ENCODE data around the gene DNAI1.

The DNAI1 gene

GRCh38 chr9:34557426-34558321 lies 99.1 kb downstream of the DNAI1 start:
- DNase-seq (ENCODE audit: low spot score) (no peak), FAIRE-seq (peak; percentile 68)

- no peak for DNase-seq (ENCODE audit: low spot score)
- peak; percentile 30 for FAIRE-seq
These were observed 99.8 kb downstream of the DNAI1 start for GRCh38 chr9:34558364-34558763.

GRCh38 chr9:34558919-34559623 lies 100.5 kb downstream of the DNAI1 start:
- FAIRE-seq: peak; percentile 30
- no peak for DNase-seq (ENCODE audit: low spot score)

DNA sequence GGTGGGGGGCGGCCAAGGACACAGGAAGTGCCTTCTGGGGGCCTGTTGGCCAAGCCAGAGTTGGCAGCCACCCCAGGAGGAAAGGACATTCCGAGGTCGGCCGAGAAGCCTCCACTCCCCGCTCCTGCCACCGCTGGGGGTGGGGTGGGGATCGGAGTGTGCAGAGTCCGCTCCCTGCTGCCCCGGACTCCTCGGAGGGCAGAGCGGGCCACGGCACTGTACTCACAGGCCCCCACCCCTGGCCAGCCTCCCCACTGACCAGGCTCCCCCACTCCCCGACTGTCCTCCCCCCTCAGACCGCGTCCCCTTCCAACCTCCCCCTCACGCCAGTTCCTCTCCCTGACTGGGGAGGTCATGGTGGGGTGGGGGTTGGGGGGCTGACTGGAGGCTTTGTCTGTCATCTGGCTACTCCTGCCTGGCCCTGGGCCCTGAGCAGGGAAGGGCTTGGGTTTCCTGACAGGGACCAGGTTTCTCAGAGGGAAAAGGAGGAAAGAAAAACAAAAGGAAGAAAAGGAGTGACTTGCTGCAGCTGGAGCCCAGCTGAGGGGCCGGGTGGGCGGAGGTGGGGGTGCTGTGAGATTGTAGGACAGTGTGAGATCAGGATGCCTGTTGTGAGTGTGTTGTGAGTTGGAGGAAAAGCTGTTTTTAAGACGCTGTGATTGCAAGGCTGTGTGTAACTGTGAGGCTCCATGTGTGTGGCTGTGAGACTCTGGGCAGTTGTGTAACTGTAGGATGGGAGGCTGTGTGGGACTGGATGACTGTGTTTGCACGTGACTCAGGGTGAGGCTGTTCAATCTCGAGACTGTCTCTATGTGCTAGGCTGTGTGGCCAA lies 101.2 kb downstream of the DNAI1 start:
- peak; percentile 65 for DNase-seq (ENCODE audit: low spot score)
- FAIRE-seq: peak; percentile 96

GRCh38 chr9:34560599-34561214 lies 102.1 kb downstream of the DNAI1 start:
- FAIRE-seq (no peak), DNase-seq (ENCODE audit: low spot score) (no peak)

- no peak for DNase-seq (ENCODE audit: low spot score)
- no peak for FAIRE-seq
These were observed 103.6 kb downstream of the DNAI1 start for GRCh38 chr9:34562135-34562745.

DNA sequence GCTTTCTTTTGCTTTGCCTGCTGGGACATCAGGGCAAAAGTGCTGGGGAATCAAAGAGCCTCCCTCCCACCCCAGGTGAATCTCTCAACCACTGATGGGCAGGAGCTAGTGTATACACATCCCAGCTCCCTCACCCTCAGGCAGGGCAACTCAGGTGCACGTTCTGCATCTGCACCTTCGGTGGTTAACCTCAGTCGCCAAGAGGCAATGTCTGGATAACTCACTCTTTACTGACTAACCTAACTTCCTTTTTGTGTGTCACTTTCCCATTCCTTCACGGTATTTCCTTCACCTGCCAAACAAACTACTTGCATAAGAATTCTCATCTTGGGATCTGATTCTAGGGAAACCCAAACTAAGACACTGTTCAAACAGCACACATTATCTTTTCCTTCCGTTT lies 104.7 kb downstream of the DNAI1 start:
- DNase-seq (ENCODE audit: low spot score) (no peak), FAIRE-seq (no peak)

DNA sequence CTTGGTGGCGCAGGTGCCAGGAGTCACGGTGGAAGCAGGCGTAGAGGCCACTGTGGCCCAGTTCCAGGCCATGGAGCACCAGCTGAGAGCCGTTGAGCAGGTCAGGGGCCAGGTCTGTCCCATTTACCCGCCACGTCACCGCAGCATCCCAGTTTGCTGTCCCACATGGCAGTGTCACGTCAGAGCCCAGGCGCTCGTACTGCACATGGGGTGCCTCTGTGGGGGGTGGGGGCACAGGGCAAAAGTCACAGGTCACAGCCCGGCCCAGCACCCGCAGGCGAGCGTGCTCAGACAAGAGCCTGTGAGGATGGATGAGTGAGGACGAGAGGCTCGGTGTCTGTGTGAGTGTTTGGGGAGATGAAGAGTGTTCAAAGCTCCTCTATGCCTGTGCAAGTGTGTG lies 106.0 kb downstream of the DNAI1 start:
- FAIRE-seq (no peak), DNase-seq (ENCODE audit: low spot score) (no peak)

- FAIRE-seq: no peak
- DNase-seq (ENCODE audit: low spot score): no peak
These were observed 107.3 kb downstream of the DNAI1 start for GRCh38 chr9:34565856-34566255.

- DNase-seq (ENCODE audit: low spot score) (no peak), FAIRE-seq (no peak)
These were observed 107.7 kb downstream of the DNAI1 start for GRCh38 chr9:34566322-34566721.

DNA sequence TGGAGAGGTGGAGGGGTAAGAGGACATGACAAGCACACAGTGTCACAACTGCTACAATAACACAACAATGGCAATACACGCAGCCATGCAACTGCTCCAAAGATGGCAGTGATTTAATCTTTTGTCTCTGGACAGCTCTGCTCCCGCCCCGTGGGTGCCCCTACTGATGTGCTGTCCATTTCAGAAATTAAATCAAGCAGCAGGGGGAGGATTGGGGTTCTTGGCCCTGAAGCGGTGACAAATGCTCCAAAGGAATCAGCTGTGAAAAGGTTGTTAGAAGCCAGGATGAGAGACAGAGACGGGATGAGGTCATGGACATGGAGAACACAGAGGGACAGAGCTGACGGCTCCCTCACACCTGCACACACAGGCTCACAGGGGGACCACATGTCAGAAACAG lies 108.4 kb downstream of the DNAI1 start:
- DNase-seq (ENCODE audit: low spot score) (no peak), FAIRE-seq (no peak)

DNA sequence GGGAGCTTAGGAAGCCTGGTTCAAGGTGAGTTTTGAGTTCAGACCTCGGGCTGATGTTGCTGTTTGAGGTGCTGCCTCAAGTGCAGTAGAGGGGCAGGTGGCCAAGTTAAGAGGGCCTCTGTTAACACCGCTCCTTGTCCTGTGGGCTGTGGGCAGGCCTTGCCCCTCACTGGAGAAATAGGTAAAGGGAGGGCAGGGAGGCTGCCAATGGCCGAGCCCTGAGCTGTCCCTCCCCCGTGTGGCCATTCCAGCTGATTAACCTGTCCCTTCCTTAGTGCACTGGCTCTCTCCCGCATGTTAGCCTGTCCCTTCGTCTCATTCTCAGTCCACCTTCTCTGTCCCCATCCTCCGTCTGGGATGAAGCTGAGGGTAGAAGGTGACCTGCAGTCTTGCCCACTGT lies 109.5 kb downstream of the DNAI1 start:
- DNase-seq (ENCODE audit: low spot score) (no peak), FAIRE-seq (no peak)

- FAIRE-seq: no peak
These were observed 110.2 kb downstream of the DNAI1 start for GRCh38 chr9:34568774-34569173.

GRCh38 chr9:34570376-34570775 lies 111.8 kb downstream of the DNAI1 start:
- no peak for FAIRE-seq
- no peak for DNase-seq (ENCODE audit: low spot score)

More at GRCh38 chr9:34568774-34569173, 110.2 kb downstream of the DNAI1 start:
- DNase-seq (ENCODE audit: low spot score): no peak

All from urothelium cell line (cell line).